NK-92 (cell line): ENCODE measurements around the gene LPP.

Experiments
- DNase-seq: peaks from one replicate; lab custom pipeline; 2025; ENCODE audit not compliant: unreplicated experiment; lab: John Stamatoyannopoulos, UW

The LPP gene

DNA sequence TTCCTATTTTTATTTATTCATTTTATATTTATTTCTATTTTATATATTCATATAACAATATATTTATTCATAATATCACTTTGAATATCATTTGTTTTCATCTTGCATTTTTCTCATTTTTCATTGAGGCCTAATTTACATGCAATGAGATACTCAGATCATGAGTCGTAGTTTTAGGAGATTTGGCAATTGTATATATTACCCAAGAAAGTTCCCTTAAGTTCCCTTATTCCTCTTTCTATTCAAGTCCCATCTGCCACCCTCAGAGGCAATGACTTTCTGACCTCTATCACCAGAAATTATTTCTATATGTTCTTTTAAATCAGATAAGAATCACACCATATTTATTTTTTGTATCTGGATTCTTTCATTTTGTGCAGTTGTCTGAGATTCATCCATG lies 688.7 kb downstream of the LPP start:
- no peak for DNase-seq

DNA sequence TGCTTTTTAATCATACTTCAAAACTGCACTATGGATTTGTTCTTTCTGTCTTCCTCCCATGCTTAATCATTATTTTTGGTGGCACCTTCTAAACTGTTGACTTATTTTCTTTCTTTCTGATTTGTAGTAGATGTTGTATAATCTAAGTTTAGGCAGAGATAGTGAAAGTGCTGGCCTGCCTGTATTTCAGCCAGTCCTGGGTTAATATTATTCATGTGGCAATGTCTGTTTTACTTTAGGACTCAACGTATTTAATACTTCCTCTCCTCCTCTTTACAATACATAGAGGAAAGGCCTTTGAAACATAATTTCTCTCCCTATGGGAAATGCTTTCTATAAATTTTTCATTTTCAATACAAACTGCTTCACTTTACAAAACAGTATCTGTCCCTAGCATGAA lies 690.1 kb downstream of the LPP start:
- DNase-seq: no peak

DNA sequence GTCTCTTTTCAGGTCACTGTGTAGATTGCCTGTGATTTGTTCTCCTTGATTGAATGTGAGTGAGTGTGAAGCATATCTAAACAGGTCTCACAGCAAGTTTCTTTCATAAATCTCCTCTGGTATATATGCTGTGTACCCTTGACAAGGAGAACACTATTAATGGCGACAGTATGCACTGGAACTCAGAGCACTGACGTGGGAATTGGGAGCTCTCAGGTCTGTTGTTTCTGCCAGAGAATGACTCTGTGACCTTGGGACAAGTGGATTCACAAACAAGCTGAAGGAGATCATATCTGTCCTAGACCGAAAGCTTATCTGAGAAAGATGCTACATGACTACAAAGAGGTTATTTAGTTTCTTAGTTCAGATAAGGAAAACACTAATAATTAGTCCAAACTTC lies 691.6 kb downstream of the LPP start:
- no peak for DNase-seq

DNA sequence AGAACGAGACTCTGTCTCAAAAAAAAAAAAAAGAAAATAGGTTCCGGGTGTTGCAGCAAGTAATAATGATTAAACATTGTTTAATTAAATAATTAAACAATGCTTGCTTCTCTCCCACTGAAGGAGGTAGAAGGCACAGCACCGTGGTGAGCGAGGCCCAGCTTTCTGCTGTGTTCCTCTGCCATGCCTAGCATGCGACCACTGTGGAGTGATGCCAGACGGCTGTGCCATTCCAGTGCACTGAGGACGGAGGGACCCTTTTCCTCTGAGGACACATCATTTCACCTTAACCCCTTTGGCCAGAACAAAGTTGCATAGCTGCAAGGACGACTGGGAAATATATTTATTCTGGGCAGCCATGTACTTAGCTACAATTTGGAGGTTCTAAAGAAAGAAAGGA lies 695.0 kb downstream of the LPP start:
- no peak for DNase-seq

DNA sequence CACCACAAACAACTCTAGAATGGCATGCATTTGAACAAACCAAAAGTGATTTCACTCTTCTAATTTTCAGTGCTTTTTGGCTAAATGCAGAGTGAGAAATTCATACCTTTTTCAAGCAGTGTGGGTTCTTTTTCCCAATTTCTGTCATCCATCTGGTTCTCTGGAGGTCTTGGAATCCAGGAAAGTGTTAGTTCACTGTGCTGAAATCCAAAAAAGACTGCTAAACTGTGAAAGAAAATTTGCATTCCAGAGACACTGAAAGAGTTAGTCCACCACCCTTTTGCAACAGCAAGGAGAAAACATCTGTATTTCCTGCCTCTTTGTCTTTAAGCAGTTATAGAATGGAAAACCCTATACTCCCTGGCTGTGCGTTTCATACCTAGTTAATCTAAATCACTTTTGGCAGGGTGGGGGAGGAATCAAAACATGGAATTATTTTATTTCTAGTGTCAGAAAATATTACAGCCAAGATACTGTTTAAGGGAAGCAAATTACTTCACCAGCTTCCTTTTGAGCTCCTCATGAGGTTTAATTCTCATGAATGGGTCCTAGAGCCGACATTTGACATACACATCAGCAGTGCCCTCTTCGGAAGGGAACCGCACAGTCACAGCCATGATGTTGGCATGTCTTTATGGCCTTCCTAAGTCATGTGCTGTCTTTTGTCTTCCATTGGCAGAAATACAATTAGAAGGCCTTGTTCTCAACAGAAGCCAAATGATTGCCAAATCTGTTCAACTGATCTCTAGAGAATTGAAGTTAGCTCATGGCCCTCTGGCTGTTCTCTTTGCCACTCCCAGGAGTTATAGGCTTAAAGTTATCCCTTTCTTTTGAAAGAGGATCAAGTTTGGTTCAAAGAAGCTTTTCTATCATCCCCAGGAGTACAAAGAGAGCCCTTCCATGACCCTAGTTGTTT lies 700.2 kb downstream of the LPP start:
- DNase-seq: no peak

DNA sequence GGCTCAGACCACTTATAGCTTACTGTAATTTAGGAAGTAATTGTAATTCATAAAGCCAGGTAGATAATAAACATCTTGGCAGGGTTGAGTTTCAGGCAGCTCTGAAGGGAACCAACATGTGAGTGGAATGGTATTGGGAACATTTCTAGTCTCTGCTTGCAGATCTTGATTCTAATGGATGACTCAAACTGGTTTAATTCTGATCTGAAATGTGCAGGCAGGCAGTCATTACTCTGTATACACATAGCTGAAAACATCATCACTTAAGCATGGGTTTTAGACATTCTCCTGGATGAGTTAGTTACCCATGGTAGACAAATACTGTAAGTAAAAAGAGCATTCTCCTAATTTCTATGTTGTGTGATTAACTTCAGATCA lies 700.8 kb downstream of the LPP start:
- no peak for DNase-seq

DNA sequence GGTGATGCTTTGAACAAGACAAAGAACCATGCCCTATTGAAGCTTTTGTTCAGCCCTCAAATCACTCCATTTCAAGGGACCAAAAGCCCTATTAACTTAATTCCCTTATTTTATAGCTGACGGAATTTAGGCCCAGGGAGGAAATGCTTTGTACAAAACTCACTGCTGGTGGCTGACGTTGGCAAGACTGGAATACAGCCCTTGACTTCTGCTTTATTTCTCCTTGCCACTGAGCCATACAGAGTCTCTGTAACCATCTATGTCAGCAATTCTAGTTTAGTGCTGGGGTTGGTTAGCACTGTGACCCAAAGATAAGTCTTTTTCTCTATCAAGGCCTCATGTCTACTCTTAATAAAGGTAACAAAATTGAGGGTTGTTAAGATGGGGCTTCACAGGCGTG lies 701.7 kb downstream of the LPP start:
- DNase-seq: no peak

DNA sequence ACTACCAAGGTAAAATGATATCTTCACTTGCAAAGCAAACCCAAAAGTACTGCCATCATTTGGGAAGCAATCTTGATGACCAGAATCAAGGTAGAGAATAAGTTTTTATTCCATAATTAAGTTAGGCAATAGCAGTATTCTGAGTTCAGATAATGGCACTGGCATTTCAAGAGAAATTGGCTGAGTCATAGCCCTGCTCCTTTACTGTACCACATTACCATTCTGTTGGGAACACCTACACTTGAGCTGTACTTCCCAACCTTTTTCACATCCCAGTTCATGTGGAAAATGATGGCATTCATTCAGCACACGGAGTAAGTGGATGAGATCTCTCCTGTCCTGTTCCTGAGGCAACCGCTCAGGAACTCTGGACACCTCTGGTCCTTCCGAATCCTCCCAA lies 706.2 kb downstream of the LPP start:
- DNase-seq: no peak

DNA sequence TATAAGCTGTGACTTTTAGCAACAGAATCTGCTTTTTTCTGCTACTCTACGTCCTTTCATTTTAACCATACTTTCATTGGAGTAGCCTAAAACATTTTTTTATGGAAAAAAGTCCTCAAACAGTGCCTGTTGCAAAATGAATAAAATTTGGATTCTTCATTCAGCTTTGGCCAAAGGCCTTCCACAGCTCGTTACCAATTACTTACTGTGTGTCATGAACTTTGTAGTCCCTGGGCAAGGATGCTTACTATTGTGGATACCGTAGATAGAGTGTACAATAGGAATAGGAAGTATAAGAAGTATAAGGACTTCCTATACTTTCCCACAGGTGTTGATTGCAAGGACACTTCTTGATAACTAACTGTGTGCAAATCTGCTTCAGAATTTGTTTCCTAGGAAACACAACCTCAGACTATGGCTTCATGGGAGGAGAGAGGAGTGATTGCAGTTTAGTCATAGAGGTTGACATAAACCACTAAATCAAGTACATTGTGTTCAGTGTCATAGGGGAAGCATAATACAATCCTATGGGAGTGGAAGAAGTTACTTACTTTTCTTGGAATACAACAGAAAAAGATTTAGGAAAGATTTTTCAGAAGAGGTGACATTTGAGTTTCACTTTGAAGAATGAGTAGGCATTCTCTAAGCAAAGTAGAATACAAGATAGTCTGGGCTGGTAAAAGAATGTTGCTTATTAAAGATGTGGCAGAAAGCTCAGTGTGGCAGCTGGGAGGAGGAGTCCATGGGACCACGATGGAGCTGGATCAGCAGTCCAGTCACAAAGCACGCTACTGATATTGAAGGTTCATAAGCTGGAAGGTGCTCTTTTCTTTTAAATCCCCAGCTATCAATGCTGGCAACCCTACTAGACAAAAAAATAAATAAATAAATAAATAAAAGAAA lies 708.1 kb downstream of the LPP start:
- DNase-seq: no peak

DNA sequence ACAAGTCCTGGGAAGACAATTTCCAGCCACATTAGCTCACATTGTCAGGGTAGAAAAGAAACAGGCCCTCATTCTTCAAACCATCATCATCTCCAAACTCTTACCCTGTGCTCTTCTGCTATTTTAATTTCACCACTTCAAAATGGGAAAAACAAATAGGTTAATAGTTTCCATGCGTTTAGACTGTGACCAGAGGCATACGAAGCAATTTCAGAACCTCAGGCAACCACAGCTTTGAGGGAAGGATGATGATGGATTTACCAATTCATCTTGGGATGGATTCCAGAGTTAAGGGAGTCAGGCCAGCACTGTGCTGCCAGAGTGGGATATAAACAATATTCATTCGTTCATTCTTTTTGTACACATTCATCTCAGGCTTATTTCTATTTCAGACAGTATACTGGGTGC lies 710.0 kb downstream of the LPP start:
- no peak for DNase-seq

DNA sequence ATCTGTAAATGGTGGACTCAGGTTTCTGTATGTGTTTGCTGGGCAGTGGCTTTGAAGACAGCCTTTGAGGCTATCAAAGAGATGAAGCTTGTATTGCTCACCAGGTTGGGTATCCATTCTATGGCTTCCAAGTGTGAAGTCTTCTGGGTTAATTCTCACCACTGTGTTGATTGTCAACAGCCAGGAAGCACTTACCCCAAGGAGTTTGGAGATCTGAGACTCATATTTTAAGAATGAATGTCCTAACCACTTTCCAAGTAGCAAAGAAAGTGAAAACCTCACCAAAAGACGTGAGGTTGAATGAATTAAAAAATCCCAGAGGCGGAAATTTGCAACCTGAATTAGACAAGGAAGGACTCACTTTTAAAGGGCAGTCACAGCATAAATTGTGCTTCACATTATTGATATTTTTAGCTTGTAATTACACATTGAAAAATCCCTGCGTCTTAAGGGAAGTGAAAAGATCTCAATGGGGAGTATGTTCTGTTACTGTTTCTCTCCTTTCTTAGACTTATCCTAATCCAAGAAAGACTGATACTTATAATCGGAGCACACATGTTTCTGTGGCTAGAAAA lies 713.8 kb downstream of the LPP start:
- DNase-seq: no peak

DNA sequence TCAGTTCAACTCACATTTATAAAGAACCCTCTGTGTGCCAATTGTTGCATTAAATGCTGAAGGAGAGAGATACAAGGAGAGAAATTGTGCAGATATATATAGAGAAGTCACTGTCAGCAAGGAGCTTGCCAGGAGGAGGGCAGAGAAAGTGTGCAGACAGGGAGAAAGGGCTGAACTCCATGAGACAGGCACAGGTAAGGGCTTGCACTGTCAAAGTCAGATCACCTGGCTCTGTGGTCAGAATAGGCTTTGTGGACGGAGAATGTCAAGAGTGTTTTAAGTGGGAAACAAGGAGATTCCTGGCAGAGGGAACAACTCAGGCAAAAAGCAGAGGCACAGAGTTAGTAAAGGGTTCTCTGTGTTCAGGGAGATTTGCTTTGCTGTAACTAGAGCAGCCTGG lies 714.8 kb downstream of the LPP start:
- no peak for DNase-seq

DNA sequence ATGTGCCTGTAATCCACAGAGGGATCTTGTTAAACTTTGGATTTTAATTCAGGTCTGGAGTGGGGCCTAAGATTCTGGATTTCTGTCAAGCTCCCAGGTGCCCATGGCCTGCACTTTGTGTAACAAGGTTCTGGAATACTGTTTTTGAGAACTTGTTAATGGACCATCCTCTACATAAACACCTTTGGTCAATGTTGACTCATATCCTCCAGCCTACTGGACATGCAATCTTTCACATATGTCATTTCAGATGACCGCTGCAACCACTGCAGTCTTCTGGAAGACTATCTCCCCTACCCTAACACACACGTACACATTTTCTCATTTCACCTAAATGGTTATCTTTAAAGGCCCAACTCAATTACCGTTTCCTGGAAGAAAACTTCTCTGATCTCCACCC lies 715.7 kb downstream of the LPP start:
- DNase-seq: no peak

DNA sequence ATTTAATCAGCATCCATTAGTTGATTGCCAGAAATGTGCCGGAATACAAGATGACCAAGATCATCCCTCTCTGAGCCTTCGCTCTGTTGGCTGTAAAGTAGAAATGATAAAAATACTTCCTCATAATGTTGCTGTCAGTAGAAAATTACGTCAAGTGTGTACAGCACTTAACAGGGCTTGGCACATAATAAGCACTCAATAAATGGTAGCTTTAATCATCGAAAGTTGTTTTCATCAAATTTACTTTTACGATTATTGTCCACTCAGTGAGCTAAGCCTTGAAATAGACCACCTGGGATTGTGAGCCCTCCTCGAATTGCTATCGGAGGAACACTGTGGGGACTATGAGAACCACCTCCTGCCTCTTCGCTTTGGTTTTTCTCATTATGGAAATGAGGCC lies 716.5 kb downstream of the LPP start:
- DNase-seq: no peak

DNA sequence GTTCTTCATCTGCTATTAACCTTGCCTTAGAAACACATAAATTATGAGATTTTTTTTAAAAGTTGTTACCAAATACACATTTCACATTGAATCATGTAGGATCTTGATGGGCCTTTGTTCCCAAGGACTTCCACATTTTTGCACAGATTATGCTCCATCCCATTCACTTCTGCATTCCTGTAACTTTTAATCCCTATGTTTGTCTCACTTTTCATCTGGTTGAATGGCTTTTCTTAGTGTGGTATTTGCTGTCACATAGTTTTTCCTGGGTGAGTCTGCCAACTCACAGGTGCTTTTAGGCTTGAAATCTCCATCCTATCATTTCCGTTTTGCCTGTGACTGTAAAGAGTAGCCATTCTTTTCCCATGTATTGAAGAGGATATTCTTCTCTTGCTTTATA lies 720.6 kb downstream of the LPP start:
- DNase-seq: no peak

DNA sequence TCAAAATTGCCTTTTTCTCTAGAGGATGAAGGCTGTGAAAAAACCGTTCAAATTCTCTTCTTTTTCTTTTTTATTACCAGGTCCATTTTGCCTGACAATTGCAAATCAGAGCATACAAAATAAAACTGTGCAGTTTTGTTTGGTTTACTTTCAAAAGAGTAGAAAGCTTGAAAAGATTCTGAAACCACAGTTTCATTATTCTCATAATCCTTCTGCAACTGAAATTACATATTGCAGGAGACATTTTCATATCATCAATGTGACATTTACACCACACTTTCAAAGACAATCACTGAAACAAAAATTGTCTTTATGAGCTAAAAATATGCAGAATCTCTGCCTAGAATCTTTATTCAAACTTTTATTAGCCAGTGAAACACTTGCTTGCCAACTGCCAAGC lies 721.5 kb downstream of the LPP start:
- DNase-seq: no peak

DNA sequence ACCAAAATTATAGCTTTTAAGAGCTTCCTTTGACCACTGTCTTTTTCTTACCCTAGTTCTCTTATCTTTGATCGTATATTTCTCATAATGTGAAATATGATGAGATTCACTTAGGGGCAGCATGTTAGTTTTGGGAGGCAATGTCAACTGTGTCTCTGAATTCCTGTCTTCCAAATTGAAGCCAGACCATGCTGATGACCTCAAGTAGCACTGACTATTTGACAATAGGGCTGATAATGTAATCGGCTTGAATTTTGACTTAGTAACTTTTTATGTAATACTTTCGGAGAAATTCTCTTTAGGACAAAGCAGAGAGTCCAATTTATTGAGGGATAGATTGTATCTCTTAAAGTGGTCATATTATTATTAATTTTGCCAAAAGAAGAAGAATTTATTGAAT lies 722.4 kb downstream of the LPP start:
- no peak for DNase-seq

DNA sequence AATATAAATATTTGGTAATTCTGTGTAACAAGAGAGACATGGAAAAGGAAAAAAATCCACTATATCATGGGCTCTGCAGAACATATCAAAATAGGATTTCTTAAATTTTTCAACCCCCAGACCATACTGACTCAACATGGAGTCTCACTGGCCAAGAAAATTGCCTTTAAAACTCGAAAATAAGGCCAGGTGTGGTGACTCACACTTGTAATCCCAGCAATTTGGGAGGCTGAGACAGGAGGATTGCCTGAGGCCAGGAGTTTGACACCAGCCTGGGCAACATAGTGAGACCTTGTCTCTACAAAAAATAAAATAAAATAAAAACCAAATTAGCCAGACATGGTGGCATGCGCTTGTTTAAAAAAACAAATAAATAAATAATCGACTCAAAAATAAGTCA lies 723.4 kb downstream of the LPP start:
- no peak for DNase-seq

DNA sequence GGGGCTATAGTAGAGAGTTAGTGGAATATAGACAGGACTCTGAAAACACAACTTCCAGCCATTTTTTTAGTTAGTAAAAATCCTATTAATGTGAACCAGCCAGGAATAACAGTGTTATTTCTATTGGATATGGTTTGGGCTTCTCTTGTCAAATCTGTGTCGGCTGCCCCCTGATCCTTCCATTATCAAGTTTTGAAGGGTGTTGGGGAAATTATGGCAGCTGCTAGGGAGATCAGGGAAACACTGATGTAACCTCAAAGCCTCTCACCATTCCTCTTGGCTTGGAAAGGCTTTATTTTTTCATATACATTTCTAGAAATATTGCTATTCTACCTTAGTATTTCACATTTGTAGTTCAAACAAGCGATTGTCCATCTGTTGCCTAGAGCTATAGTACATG lies 724.1 kb downstream of the LPP start:
- no peak for DNase-seq

DNA sequence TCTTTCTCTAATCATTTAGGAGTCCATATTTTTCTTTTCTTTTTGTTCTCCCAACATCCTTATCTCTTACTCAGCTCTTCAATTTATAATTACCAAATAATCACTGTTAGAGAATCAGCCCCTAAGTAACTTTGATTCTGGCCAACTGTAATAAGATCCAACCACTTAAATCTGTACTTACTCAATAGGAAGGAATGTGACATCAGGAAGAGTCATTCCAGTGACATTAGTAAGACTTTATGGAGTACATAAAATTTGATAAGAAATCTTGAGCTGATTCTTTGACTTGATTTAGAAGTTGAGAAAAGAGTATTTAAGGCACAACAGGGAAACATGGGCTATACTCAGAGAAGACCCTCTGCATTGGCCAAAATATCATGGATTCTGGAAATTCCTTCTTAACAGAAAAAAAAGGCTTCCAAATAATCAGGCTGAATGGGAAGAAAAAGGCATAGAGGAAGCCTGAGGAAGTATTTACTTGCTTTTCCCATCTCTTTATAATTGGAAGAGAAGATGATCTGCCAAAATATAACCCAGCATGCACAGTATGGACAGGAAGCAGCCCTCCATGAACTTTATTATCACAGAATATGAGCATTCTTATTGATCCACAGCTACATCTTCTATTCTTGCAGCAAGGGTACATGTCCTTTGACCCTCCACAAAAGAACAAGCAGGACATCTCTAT lies 728.1 kb downstream of the LPP start:
- no peak for DNase-seq

DNA sequence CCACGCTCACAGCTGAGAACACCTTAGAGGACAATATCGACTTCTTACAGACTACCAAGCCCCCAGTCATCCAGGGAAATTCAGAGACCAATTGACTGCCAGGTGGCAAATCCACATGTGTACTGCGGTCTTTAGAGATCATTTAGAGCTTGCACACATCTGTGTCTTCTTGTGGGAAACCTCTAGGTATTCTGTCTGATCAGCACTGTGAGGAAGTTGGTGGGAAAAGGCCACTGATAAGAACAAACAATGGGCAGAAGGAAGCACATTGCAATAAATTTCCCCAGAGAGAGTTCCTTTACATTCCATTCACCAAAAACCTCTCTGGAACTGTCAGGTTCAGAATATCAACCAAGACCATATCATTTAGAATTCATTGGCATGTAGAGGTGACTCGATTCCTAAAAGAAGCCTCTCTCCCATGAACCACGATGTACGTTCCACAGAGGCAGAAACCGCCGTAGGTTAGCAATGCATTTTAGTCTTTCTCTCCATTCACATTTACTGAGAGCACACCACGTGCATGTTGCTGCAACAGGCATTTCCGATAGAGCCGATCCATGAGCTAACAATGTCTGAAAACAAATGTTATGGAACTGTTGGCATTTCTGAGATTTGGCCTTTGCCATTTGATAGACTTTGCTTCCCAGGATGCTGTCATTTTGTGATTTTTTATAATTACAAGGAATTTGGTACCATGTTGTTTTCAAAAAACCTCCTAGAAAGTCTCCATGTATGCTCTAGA lies 730.5 kb downstream of the LPP start:
- no peak for DNase-seq
